Transverse colon (tissue), 4 donors: ENCODE results near the gene GRIP2.

Experiments
- CTCF ChIP-seq, 5 experiments: fragments of 200-600 bp in 3 of 5; fragments of 450-650 bp in 2 of 5; sonication (generic) in 3 of 5; IDR thresholded peaks; 1 replicate in 2 of 5; 2 replicates in 3 of 5; pipeline ENCODE4 v1.5.1; 2016 to 2017; ENCODE audit warnings: antibody characterized with exemption in 5 of 5, inconsistent platforms in 3 of 5, mild to moderate bottlenecking in 2 of 5, moderate library complexity in 1 of 5
- POLR2A ChIP-seq: fragments of 450-650 bp; IDR thresholded peaks from one replicate; pipeline ENCODE4 v1.6.1; 2016; ENCODE audit warnings: antibody characterized with exemption, mild to moderate bottlenecking, moderate library complexity
- POLR2AphosphoS5 ChIP-seq, 3 donors: sonication (generic); formaldehyde crosslinking; IDR thresholded peaks; one replicate each; pipeline ENCODE4 v1.6.1; 2016; ENCODE audit warnings: antibody characterized with exemption in 3 of 3

DNA sequence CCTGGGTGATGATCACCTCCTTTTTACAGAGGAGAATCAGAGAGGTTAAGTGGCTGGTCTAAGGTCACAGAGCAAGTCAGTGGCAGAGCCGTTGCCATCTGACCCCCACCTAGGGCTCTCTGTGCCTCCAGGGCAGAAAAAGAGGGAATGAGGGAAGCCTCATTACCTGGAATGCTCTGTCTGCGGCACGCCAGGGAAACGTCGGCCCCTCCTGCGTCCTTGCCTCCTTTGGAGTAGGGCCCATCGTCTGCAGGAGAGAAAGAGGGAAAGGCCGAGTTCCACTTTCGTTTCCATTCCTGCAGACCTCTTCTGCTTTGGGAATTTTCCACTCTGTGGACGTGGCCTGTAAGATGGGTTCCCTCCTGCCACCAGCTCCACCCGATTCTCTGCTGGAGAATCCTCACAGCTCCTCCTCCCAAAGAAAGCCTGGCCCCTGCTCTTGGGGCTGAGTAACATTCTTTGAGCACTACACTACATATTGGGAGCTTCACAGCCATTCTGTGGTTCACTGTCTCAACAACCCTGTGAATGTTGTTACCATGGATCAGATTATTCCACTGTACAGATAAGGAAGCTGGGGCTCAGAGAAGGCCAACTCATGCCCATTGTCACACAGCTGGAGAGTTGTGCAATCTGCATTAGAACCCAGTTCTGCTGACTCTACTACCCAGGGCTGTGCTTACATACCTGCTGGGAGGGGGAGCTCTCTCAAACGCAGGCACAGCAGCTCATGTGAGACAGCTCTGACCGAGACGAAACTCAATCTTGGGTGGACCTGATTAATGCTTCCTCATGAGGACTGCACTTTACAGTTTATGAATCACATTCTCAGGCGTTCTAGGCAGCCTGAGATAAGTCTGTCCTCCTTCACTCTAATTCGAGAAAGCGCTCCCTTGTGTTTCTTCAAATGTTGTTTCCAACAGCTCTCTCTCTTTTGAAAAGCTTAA lies 14.2 kb downstream of the GRIP2 start:
- TF ChIP-seq POLR2A = no peak
- no peak for TF ChIP-seq CTCF (IDR thresholded peaks at IDR 0.05)
- TF ChIP-seq POLR2AphosphoS5 (IDR thresholded peaks at IDR 0.05) = no peak
